GM23248 (cell line): ENCODE data around the gene PTER.

ENCODE experiments used
- EZH2 ChIP-seq: fragments of 200-600 bp; sonication (generic); IDR thresholded peaks from 2 replicates; pipeline ENCODE4 v1.6.1; 2018; ENCODE audit warnings: antibody characterized with exemption, mild to moderate bottlenecking; ENCODE audit not compliant: insufficient read depth, poor library complexity, severe bottlenecking
- EZH2phosphoT487 ChIP-seq: fragments of 200-600 bp; sonication (generic); IDR thresholded peaks from 2 replicates; pipeline ENCODE4 v1.6.1; 2018; ENCODE audit warnings: antibody characterized with exemption, moderate library complexity, mild to moderate bottlenecking, low read depth; ENCODE audit not compliant: insufficient read depth

DNA sequence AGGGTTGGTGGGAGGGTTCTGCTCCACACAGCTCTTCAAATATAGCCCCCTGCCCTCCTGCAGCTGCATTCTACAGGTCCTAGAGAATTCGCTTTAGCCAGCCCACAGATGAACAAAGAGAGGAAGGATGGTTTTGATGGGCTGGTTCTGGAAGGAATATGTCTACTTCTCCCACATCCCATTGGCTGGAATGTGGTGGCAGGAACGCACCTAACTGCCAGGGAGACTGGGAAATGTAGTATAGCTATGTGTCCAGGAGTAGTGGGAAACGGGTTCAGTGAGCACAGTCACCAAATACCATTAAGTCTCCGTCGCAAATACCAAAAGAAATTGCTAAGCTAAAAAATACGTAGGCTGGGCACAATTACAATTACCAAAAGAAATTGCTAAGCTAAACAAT, 7.3 kb upstream of the PTER start:
- no peak for TF ChIP-seq EZH2
- no peak for TF ChIP-seq EZH2phosphoT487
